Stimulated activated CD8-positive, alpha-beta memory T cell treated with anti-CD3 and anti-CD28 coated beads, Interleukin-15, amount 100 ng/mL, for 24 hours (primary cell): ENCODE data around the gene RANBP9.

ENCODE experiments used
- DNase-seq: peaks from one replicate; pipeline ENCODE4 v3.0.0-alpha.2; 2020; ENCODE audit warnings: low read depth

The RANBP9 gene

GRCh38 chr6:13677878-13678254, 33.8 kb downstream of the RANBP9 start:
- no peak for DNase-seq

DNA sequence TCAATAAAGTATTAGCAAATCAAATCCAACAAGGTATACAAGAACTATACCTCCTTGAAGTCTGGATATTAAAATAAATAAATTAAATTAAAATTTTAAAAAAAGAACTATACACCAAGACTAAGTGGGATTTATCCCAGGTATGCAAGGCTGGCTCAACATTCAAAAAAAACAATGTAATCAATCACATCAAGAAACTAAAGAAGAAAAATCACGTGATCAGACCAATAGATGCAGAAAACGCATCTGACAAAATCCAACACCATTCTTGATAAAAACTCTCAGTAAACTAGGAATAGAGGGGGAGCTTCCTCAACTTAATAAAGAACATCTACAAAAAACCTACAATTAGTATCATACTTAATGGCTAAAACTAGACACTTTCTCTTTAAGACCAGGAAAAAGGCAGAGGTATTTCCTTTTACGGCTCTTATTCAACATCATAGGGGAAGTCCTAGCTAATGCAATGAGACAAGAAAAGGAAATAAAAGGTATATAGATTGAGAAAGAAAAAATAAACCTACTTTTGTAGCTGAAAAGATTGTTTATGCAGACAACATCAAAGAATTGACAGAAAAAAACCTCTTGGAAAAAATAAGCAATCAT, 35.0 kb downstream of the RANBP9 start:
- DNase-seq, result no peak

DNA sequence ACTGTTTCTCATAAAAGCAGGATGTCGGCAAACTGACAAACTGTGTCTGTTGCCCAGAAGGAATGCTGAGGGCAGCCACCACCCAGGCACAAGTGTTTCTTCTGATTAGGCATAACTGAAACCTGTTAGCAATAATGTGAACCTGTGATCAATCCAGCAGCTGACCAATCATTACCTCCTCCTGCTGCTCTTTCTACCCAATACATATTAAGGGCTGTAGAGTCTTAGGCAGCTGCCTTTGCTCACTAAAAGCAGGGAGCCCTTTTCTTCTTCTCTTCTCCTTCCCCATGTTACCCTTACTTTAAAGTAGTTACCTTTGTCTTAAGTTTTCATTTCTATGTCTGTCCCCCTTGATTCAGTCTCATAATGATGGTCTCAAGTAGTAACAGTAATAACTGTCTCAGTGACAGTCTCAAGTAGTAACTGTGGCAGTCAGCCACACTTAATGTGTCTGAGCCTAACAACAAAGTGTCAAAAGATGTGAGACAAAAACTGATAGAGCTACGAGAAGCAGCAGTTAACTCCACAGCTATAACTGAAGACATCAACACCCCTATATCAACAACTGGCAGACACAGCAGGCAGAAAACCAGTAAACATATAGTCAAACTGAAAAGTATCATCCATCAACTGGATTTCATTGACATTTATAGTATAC, 37.0 kb downstream of the RANBP9 start:
- DNase-seq, result no peak

DNA sequence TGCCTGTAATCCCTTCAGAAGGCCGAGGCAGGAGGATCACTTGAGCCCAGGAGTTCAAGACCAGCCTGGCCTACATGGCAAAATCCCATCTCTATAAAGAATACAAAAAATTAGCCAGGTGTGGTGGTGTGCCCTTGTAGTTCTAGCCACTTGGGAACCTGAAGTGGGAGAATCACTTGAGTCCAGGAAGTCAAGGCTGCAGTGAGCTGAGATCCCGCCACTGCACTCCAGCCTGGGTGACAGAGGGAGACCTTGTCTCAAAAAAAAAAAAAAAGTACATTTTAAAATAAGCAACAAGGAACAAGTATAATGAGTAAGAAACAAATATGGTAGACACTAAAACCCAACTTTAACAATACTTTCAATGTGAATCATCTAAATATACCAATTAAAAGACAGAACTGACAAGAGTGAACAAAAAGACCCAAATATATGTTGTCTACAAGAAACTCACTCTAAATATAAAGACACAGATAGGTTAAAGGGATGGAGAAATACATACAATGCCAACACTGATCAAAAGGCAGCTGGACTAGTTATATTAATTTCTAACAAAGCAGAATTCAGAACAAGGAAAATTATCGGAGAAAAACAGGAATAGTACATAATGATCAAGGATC, 37.7 kb downstream of the RANBP9 start:
- DNase-seq, result no peak

- no peak for DNase-seq
Measured at GRCh38 chr6:13673368-13673767, 38.3 kb downstream of the RANBP9 start.

DNA sequence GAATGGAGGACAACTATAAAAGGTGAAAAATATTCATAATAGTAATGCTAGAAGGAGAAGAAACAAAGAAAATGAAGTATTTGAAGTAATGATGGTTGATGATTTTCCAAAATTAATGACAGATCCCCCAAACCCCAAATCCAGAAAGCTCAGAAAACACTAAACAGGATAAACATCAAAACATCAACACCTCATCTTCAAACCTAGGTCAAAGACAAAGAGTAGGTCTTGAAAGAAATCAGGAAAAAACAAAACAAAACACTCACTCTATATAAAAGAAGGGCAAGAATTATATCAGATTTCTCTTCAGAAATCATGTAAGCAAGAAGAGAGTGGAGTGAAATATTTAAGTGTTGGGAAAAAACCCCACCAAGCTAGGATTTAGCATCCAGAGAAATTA, 38.7 kb downstream of the RANBP9 start:
- no peak for DNase-seq

GRCh38 chr6:13671548-13672127, 40.0 kb downstream of the RANBP9 start:
- no peak for DNase-seq

GRCh38 chr6:13669476-13669875, 42.2 kb downstream of the RANBP9 start:
- DNase-seq, result no peak

DNA sequence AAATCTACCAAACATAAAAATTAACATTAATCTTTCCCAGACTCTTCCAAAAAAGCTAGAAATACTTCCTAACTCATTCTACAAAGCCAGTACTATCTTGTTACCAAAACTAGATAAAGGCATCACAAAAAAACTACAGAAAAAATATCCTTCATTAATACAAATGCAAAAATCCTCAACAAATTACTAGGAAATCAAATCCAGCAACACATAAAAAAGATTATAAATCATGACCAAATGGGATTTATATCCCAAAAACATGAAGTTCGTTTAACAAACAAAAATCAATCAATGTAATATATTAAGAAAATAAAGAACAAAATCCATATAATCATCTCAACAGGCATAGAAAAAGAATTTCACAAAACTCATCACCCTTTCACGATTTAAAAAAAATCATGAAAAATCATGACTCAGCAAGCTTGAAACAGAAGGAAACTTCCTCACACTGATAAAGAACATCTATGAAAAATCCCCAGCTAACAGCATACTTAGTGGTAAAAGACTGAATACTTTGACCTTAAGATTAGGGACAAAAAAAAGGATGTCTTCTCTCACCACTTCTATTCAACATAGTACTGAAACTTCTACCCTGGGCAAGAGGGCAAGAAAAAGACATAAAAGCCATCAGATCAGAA, 43.2 kb downstream of the RANBP9 start:
- no peak for DNase-seq

DNA sequence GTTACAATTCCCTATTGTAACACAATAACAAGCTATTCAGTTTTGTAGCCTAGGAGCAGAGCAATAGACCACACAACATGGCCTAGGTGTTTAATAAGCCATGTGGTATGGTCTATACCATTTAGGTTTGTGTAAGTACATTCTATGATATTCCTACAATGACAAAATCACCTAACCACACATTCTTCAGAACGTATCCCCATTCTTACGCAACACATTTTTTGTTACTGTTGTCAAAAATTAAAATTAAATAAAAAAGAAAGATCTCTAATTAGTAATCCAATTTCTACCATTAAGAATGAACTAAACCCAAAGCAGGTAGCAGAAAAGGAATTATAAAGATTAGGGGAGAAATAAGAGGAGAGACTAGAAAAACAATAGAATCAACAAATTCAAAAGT, 44.0 kb downstream of the RANBP9 start:
- DNase-seq, result no peak

DNA sequence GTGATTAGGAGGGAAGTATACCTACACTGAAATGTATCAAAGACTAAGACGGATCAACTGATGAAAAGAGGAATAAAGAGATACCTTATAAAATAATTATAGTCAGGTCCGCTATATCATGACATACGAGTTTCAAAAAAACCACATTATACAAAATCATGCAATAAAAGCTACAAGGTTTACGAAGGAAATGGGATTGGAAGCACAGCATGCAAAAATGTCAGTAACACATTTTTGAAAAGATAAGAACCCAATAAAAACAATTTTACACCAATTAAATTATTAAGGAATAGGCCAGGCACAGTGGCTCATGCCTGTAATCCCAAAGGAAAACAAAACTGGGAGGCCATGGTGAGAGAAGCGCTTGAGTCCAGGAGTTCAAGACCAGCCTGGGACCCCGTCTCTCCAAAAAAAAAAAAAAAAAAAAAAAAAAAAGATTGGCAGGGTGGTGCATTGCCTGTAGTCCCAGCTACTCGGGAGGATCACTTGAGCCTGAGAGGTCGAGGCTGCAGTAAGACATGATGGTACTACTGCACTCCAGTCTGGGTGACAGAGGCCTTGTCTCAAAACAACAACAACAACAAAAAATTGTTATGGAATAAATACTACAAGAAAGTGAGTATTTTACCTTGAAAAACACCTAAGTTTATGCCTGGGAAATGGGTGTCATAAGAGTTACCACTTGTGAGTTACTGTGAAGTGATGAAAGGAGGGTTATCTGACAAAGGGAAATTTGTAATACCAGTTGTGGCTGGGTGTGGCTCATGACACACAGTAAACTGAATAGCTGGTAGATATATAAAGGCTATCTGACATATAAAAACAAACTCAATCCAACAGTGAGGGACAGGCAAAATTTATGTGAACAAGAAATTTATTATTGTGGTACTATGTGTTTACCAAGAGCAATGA, 45.2 kb downstream of the RANBP9 start:
- DNase-seq, result no peak

DNA sequence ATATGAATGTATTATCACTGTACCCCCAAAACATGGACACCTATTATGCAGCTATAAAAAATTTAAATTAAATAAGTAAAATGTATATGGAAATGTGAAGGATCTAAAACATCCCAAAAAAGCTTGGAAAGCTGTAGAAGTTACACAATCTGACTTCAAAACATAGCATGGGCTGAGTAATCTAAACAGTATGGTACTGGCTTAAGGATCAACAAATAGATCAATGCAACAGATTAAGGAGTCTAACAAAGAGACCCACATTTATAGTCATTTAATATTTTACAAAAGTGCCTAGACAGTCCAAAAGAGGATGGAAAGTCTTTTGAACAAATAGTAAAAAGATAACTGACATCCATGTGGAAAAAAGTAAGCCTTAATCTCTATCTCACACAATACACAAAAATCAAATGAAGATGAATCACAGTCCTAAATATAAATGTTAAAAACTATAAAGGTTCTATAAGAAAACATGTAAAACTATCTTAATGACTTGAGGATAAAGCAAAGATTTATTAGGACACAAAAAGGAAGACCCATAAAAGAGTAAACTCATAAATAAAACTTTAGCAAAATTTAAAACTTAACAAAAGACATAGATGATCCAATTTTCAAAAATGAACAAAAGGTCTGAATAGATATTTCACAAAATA, 46.8 kb downstream of the RANBP9 start:
- DNase-seq, result no peak

DNA sequence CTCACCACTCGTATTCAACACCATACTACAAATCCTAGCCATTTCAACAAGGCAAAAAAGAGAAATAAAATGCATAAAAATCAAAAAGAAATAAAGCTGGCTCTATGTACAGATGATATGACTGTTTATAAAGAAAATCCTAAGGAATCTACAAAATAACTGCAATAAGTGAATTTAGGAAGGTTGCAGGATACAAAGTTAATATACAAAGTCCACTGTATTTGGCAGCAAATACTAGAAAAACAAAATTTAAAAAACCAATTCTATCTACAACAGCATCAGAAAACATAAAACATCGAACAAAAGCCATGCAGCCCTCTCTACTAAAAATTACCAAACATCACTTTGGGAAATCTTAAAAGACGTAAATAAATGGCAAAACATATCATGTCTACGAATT, 47.6 kb downstream of the RANBP9 start:
- no peak for DNase-seq

- no peak for DNase-seq
Measured at GRCh38 chr6:13662651-13663334, 48.8 kb downstream of the RANBP9 start.

- DNase-seq, result no peak
Measured at GRCh38 chr6:13661647-13662046, 50.0 kb downstream of the RANBP9 start.

DNA sequence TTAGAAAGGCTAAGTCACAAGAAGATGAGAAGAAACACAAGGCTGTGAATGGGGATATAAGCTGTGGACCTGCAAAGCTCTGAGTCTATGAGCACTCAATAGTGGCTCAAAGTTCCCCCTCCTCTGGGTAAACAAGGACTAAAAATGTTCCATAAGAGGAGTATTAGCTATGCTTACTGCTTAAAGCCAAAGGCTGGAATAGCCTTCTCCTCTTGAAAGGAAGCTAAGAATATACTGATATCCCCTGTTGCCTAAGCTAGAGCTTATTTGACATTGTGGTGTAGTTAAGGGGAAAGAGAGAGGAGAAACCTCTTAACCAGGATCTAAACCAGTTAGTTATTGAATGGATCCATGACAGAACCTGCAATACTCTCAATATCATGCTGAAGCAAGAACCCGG, 50.7 kb downstream of the RANBP9 start:
- no peak for DNase-seq

- no peak for DNase-seq
Measured at GRCh38 chr6:13660273-13660672, 51.4 kb downstream of the RANBP9 start.

DNA sequence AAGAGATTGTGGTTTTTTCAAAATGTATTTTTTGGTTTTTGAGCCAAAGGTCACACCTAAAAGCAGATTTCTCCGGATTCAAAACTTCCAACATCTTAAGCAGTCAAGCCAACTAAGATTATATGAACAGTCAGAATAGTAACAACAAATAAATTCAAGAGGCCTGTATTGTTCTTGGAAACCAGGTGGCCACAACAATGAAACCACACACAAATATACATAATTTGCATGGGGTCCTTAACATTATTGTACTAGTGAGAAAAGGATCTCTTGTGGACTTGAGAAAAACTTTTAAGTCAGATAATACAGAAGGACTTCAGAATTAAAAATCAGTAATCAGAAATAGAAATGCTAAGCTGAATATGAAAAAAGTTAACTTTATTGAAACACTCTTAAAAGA, 55.9 kb downstream of the RANBP9 start:
- no peak for DNase-seq

- no peak for DNase-seq
Measured at GRCh38 chr6:13654496-13654895, 57.1 kb downstream of the RANBP9 start.

- DNase-seq, result no peak
Measured at GRCh38 chr6:13653296-13653695, 58.3 kb downstream of the RANBP9 start.

GRCh38 chr6:13649393-13649792, 62.2 kb downstream of the RANBP9 start:
- DNase-seq, result no peak
